Endothelial cell of hepatic sinusoid (primary cell): ENCODE results near the gene CNTN1.

Experiments
- in situ Hi-C: cut with HindIII; loops from 2 replicates; pipeline ENCODE4 v1.10.0; 2017; ENCODE audit warnings: low sequenced_read_pairs

CNTN1 gene

DNA sequence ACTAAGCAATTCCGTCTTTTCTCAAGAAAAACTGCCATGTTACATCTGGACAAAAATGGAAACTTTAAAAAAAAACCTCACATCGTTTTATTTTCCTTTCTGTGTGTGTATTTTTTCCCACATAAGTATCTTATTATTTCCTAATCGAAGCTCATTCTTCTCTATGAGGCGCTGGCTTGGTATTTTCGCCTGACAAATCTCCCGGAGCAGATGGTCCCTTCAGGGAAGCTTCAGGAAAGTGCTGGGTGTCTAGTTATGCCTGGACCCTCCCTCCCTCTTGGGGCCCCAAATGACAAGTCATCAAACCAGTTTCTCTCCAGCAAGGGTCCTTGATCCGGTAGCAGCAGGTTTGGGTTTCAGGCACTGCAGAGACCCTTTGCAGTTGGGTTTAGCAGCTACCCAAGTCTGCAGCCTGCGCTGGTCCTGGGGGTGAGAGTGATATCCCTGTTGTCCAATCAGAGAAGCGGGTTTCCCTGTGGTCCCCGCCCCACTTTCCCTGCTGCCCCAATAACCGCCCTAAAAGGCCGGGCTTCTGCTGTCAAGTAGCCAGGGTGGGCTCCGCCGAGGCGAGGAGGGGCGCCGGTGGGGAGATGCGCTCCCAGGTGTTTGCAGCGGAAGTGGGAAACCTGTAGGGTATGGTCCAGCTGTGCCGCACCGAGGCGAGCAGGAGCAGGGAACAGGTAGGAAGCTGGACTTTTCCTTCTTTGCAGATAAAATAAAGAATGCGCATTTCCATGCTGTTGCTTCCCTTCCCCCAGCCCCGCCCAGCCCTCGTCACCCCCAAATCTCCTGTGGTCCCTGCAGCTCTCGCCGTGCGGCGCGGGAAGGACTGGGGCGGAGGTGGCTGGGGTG is at the start of gene CNTN1:
CNTN1 (plus strand) TSS at position 527 of the 852 bp plus-strand sequence.
- in situ Hi-C loops: no loop called here

DNA sequence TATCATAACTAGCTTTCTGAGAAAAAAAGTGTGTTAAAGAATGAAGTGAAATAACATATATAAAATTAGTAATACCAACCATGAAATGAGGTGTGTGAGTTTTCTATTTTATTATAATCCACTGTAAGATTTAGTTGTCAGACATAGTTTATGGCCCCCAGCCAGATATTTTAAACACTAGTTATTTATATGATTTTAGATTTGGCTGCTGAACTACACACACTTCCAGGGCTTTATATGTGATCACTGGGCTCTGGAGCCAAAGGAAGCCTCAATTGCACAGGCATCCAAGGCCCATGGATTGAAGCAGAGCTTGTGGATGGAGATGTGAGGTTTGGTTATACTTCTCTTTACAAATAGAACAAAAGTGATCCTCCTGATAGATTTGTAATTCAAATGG is 48.7 kb upstream of the CNTN1 start:
- in situ Hi-C loops: no loop called here

DNA sequence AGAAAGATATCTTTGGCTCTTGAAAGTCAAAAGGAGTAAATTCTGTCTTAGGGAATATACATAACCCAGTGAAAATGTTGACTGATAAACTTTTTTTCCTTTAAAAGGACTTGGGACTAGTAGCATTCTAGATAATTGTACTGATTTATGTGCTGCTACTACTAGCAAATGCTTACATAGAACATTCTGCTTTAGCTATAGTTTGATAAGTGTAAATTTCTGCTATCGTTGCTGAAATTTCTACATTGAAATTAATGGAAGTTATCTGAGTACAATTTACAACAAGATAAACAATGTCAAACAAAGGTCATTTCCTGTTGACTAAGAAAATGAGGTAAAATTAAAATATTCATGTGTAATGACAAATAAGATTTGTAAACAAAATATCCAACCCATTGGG is 48.3 kb upstream of the CNTN1 start:
- in situ Hi-C loops: no loop called here

DNA sequence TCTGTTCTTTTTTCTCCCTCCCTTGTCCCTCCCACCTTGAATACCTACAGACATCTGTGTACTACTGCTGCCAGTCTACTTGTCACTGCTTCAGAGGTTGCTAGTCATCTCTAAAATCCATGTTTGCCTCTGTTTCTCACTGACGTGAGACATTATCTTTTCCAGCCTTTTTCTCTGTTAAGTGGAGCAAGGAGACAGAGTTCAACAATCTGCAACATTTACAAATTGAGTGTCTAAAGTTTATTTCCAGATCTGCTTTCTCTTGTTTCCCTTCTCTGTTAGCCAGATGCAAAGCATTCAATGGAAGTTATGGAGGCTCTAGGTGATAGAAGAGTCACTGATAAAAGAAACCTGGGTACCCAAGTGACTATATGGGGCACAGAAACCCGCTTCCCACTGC is 47.5 kb upstream of the CNTN1 start:
- in situ Hi-C loops: no loop called here

DNA sequence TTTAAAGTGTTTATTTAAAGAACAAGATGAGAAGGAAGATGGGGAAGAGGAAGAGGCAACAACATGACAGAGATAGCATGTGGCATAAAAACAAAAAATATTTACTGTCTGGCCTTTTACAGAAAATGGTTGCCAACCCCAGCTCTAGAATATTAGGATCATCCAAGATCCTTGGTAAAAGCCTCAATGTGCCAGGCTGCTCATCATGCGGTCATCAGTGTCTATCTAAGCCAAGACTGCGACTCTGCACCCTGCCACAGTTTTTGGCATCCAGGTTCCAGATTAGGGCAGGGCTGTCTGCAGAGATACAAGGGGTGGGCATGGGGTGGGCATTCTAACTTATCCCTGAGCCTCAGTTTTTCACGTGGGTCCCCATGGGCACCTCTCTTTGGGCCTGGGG is 46.9 kb upstream of the CNTN1 start:
- in situ Hi-C loops: no loop called here

DNA sequence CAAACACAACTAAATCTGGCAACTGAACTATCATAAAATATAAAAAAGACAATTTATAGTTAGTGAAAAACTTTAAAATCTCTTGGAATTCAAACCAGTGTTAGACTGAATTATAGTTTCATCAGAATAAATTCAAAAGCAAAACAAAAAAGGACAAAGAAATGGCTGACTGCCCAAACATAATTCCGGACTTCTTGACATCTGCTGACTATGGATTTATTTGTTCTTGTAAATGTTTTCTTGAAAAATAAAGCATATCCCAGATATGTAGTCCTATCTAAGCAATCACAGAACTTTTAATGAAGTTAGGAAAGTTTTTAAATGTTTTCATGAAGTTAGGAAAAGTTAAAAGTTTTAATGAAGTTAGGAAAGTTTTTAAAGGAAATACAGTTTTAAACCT is 45.8 kb upstream of the CNTN1 start:
- in situ Hi-C loops: no loop called here

DNA sequence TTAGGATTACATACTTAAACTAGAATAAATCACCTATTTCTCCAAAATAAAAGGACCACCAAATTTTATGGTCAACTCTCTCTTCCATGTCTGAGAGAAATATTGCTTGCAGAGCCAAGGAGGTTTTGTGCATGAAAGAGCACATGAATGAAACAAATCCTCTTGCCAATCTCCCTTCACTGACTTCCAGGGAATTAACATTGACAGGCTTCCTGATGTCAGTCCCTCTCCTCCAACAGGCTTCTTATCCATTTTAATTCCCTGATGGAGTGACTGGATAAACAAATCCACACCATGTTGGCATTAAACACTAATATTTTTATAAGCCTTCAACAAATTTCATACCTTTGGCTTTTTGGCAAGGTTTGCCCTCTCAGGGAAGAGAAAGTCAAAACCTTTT is 45.3 kb upstream of the CNTN1 start:
- in situ Hi-C loops: no loop called here

DNA sequence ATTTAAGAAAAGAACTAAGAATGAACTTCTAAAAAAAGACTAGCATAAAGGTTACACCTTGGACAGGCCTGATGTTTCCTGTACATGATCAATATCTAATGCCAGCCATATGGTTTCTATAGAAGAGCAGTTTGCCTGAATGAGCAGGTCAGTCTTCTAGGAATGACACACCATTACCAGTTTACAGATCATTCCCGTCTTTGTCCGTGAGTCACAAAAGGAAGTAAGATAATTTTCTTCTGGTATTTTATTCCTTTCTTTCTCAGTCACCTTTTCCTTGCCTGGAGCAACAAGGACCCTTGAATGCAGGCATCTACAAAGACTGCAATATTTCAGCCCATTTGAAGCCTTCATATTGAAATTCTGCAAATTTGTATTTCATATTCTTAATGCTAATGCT is 44.6 kb upstream of the CNTN1 start:
- in situ Hi-C loops: no loop called here

DNA sequence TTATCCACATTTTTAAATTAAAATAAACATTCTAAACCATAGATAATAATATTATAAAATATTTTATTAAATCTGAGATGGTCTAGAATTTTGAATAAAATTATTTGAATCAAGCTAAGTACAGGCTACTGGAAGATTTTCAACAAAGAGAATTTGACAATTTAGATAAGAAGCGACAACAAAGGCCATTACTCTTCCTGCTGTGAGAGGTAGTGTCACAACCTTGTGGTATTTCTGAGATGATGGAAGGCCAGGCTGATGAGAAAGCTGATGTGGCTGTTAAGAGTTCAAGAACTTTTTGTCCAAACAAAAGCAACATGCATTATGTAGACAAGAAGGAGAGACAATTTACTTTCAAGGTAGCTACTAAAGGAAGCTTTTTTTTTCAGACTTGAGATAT is 43.7 kb upstream of the CNTN1 start:
- in situ Hi-C loops: no loop called here

DNA sequence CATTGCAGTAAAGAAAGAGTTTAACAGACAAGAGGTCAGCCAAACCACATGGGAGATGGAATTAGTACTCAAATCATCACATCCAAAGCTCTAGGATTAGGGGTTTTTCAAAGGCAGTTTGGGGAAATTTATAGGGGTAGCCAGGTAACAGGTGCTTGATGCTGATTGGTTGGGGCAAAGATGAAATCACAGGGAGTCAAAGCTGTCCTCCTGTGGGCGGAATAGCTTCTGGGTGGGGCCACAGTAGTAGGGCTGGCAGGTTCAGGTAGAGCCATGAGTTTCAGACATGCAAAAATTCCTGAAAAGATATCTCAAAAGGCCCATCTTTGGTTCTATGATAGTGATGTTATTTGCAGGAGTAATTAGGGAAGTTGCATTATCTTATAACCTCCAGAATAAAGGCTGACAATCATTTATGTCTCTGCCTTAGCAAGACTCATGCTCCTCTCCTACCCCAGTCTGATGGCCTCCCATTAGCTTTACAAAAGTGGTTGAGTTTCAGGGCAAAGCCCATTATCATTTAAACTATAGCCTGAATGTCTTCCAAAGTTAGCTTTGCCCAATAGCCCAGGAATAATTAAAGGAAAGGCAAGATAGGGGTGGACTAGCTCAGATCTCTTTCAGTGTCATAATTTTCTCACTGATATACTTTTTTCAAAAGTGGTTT is 42.1 kb upstream of the CNTN1 start:
- in situ Hi-C loops: no loop called here

DNA sequence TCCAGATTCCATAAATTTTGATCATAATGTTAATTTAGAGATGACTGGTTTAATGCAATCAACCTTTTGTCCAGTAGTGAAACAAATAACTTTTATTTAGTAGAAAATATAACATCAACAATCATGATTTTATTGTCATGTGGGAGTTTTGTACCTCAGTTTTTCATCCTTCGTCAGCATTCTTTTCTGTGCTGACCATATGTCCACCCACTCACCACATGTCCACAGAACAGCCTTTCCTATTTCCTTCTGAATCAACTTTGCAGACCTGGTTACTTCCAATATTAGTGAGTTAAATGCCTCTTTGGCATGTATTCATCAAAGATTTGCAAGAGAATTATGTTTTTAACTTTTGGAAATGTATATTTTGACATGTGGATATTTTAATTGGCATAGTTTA is 36.8 kb upstream of the CNTN1 start:
- in situ Hi-C loops: no loop called here

DNA sequence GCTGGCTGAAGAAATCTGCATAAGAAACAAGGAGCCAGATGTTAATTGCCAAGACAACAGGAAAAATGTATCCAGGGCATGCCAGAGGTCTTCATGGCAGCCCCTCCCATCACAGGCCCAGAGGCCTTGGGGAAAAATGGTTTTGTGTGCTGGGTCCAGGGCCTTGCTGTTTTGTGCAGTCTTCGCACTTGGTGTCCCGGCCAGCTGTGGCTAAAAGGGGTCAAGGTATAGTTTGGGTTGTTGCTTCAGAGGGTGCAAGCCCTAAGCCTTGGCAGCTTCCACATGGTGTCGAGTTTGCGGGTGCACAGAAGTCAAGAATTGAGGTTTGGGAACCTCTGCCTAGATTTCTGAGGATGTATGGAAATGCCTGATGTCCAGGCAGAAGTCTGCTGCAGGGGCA is 29.9 kb upstream of the CNTN1 start:
- in situ Hi-C loops: no loop called here

DNA sequence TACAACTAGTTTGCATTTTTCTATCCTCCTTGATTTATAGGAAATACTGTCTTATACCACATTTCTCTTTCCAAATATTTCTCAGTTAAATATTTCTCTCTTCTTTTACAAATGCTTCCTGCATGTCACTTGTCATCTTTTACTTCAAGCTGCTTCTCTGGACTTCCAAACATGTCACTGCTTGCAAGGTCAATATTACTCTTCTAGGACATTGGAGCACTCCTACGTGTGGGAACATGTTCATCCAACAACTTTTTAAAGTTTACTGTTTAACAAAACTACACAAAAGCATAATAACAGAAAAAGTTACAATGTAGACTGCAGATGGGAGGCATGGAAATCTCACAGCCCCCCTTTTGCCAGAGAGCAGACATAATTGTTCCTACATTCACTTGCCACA is 28.5 kb upstream of the CNTN1 start:
- in situ Hi-C loops: no loop called here

DNA sequence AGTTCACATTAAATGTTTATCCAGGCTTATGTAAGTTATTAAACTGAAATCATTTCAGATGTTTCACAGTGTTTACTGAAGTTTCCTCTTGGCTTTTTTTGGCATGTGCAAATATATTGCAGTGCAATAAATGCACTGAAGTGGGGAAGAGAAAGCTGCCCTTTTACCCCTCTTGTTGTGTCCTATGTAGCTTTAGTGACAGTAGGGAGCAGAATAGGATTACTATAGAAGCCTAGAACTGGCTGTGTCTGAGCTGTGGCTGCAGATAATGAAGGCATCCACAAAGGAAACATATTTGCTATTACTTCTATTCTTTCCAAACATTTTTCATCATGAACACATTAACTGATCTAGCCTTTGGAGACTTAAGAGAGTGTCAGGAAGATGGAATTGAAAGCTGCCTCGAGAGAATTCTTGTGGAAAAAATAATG is 24.1 kb upstream of the CNTN1 start:
- in situ Hi-C loops: no loop called here

DNA sequence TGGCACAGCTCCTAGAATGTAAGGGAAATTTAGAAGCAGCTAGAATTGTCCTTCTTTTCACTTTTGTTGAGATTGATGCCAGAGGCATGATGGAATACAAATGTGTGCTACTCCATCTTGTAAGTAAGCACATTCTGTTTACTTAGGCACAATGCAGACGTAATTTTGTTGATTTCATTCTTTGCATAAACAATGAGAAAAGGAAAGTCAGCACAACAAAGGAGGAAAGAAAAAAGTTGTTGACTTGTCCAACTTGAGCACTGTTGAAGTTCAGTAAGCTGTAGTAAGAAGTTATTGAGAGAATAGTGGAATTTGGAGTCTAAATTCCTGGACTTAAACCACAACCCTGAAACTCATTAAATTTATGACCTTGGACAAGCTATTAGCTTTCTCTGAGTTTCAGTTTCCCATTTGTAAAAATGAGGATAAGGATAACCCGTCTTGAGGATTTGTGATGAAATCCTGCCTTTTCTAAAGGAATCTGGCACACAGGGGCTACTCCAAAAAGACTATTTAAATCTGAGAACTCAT is 19.4 kb upstream of the CNTN1 start:
- in situ Hi-C loops: no loop called here

DNA sequence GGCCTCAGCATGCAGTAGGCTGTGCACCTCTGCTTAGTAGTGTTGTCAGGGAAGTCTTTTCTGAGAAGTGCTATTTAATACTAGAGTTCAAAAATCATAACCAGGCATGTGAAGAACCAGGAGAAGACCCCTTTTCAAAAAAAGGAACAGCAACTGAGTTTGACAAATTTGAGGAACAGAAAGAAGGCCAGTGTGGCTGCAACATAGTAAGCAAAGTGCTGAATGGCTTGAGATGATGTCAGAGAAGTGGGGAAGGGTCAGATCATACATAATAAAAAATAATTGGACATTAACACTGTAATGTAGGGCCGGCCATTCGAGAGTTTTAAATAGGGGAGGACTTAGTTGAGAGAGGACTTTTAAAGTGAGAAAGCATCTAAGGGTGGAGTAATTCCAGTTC is 11.1 kb upstream of the CNTN1 start:
- in situ Hi-C loops: no loop called here

DNA sequence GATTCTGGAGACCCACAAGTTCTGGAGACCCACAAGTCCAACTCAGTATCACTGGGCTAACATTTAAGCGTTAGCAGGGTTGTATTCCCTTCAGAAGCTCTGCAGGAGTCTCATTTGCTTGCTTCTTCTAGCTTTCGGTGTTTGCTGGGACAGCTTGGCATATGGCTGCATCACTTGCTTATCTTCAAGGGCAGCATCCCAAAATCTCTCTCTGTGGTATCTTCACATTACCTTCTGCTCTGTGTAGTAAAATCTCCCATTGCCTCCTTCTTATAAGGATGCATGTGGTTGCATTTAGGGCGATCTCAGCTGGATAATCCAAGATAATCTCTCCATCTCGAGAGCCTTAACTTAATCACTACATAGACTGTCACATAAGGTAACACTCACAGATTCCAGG is 7.3 kb upstream of the CNTN1 start:
- in situ Hi-C loops: no loop called here

DNA sequence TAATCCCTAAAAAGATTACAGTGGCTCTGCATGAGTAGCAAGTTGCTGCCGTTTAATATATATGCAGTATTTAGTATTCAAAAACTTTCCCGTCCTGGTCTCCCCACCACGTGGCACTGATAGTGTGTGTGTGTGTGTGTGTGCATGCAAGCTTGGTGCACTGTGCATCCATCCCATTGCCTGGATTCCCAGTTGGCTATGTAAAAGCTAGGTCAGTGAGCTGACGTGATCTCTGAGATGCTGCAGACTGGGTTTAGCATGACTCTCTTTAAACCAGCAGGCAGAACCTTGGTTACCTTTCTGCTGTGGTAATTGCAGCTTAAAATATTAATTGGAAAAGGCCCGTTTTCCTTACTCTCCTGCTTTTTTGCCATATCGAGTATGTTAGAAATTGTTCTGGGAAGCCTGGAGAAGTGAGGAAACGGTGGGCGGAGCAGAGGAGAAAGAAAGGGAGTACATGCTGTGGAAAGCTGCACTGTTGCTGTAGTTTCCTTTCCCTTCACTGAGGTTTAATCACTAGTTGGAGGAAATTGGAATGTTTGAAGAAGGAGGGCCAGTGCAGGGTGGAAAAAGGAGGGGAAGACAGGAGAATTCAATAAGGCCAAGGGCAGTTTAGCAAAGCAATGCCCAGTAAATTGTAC is 4.0 kb upstream of the CNTN1 start:
- in situ Hi-C loops: no loop called here

DNA sequence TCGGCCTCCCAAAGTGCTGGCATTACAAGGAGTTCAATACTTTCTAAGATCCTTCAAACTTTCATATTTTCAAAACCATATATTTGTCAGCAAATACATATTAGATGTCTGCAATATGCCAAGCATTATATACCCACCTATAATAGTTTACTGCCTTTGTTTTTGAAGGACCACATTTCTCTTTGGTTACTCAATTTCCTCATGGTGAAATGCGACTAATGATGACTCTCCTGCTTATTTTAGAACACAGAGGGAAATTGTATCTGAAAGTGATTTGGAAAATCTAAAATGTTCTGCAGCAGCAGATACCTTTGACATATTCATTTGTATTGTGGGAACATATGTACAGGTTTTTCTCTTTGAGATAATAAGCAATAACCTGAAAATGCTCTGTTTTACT is 2.7 kb upstream of the CNTN1 start:
- in situ Hi-C loops: no loop called here

DNA sequence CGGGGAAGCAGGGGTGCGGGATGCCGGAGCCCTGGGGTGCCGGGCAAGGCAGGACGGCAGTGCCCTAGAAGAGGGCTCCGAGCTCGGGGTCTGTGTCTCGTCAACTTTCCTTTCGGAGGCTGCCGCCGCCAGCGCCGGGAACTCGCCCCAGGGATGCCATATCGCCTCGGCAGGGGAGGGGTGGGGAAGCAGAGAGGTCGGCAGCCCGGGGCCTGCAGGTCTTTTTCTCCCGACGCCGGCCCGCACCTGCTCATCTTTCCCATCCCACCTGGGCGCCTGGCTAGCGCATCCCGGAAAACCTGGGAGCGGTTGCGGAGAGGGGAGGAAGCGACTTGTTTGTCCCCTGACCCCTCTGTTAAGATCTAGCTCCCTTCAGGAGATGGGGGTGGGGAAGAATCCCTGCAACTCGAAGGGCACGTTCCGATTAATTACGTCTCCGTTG is 547 bp downstream of the CNTN1 start:
- in situ Hi-C loops: no loop called here

DNA sequence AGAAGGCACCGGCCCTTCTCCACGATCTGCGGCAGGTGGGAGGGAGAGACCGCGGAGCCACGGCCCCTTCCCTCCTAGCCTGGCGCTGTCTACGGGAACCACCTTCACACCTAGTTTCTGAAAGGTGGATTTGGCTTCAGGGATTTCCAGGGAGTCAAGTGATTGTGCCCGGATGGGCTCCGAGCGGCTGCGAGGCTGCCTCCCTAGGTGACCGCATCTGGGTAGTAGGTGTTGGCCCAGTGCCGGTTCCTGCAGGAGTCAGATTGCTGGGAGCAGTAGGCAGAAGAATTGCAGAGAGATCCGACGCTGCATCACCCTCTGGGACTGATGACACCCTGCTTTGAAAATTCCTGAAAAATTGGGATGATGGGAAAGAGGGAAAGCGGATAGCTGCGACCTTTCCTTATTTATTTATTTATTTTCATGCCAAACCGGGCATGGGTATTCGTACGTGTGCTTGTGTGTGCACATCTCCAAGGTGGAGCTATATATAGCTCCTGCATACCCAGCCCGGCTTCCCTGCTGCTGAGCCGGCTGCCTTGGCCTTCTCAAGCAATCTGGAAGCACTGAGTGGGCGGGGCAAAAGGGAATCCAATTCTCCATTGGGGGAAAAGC is 1.1 kb downstream of the CNTN1 start:
- in situ Hi-C loops: no loop called here
